ENCODE results near the gene ASPA.

GRCh38 chr17:3433741-3434140 is 42.1 kb upstream of the ASPA start, which contains the start of gene OR1E2:
- TF ChIP-seq CTCF (conservative IDR thresholded peaks at IDR 0.05; ENCODE audit: low read depth, low read length) (no peak), EZH2 (IDR thresholded peaks at IDR 0.05; ENCODE audit: borderline replicate concordance, low read depth, low read length, poor library complexity, severe bottlenecking) (no peak)

Data from A673 (cell line).